ENCODE results near the gene KLRG1. TPM values are rescaled to one million over a fixed set of nuclear protein-coding genes. Genes with fewer than 3 reads are reported as not detected.

The KLRG1 gene
- total RNA-seq, 2 donors from 2014 or later: 2.5 to 5.5 TPM

- peaks cover 58% of the 10 kb centered on the region for H3K4me1 Mint-ChIP-seq (ENCODE audit: low read depth)
- no peak for ATAC-seq (replicated peaks in 1 of 2)
- no peak for DNase-seq
- peak overlapping the region; percentile 34 to 61 for H3K4me3 Mint-ChIP-seq
- H3K36me3 Mint-ChIP-seq (ENCODE audit: insufficient read depth in 2 of 2): peaks cover 0 to 2% of the 10 kb centered on the region in 2 donors
- peaks cover 18% of the 10 kb centered on the region for H3K27me3 Mint-ChIP-seq (ENCODE audit: low read depth)
- peak overlapping the region; percentile 85 for H3K27ac Mint-ChIP-seq
- no peaks in the 10 kb centered on the region for H3K9me3 Mint-ChIP-seq
These were observed 4.5 kb downstream of the KLRG1 start for GRCh38 chr12:8993827-8994226.

- Mint-ChIP-seq H3K27ac (peak overlapping the region; percentile 85), H3K9me3 (no peaks in the 10 kb centered on the region), H3K4me1 (ENCODE audit: low read depth) (peaks cover 58% of the 10 kb centered on the region), H3K4me3 (peak overlapping the region in 1 of 2 donors; percentile 61), H3K27me3 (ENCODE audit: low read depth) (peaks cover 28% of the 10 kb centered on the region), H3K36me3 (ENCODE audit: insufficient read depth in 2 of 2) (peaks cover 0 to 2% of the 10 kb centered on the region in 2 donors)
- DNase-seq: no peak
- ATAC-seq (replicated peaks in 1 of 2): no peak
These were observed 5.9 kb downstream of the KLRG1 start for GRCh38 chr12:8995021-8995775.

GRCh38 chr12:8996682-8997405 lies 7.5 kb downstream of the KLRG1 start:
- Mint-ChIP-seq H3K4me1 (ENCODE audit: low read depth) (peaks cover 56% of the 10 kb centered on the region), H3K27me3 (ENCODE audit: low read depth) (peaks cover 28% of the 10 kb centered on the region), H3K4me3 (peak overlapping the region; percentile 22 to 47), H3K9me3 (no peaks in the 10 kb centered on the region), H3K36me3 (ENCODE audit: insufficient read depth in 2 of 2) (peaks cover 0 to 5% of the 10 kb centered on the region in 2 donors), H3K27ac (peak overlapping the region; percentile 11)
- ATAC-seq (replicated peaks in 1 of 2): peak; percentile 97 to 98
- DNase-seq: peak; percentile 47 to 51

- H3K4me1 Mint-ChIP-seq (ENCODE audit: low read depth): peaks cover 33% of the 10 kb centered on the region
These were observed 11.9 kb downstream of the KLRG1 start for GRCh38 chr12:9001233-9001632.

GRCh38 chr12:9002335-9002734 lies 13.0 kb downstream of the KLRG1 start:
- ATAC-seq (replicated peaks in 1 of 2): no peak
- H3K27ac Mint-ChIP-seq: peak overlapping the region; percentile 70
- H3K4me1 Mint-ChIP-seq (ENCODE audit: low read depth): peaks cover 28% of the 10 kb centered on the region
- H3K27me3 Mint-ChIP-seq (ENCODE audit: low read depth): peaks cover 17% of the 10 kb centered on the region
- no peak for DNase-seq
- peak overlapping the region in 1 of 2 donors; percentile 64 for H3K4me3 Mint-ChIP-seq
- H3K36me3 Mint-ChIP-seq (ENCODE audit: insufficient read depth in 2 of 2): peaks cover 0 to 7% of the 10 kb centered on the region in 2 donors
- H3K9me3 Mint-ChIP-seq: no peaks in the 10 kb centered on the region

More at GRCh38 chr12:9001233-9001632, 11.9 kb downstream of the KLRG1 start:
- peaks cover 14% of the 10 kb centered on the region for H3K27me3 Mint-ChIP-seq (ENCODE audit: low read depth)
- no peak for ATAC-seq (replicated peaks in 1 of 2)
- peak overlapping the region in 1 of 2 donors; percentile 21 for H3K4me3 Mint-ChIP-seq
- no peaks in the 10 kb centered on the region for H3K9me3 Mint-ChIP-seq
- H3K36me3 Mint-ChIP-seq (ENCODE audit: insufficient read depth in 2 of 2): peaks cover 0 to 4% of the 10 kb centered on the region in 2 donors
- no peak for DNase-seq
- H3K27ac Mint-ChIP-seq: no peak overlapping the region

GRCh38 chr12:9022592-9022991 lies 33.2 kb downstream of the KLRG1 start:
- Mint-ChIP-seq H3K27me3 (ENCODE audit: low read depth) (no peaks in the 10 kb centered on the region), H3K9me3 (peaks cover 3 to 7% of the 10 kb centered on the region in 2 donors), H3K4me3 (no peak overlapping the region), H3K4me1 (ENCODE audit: low read depth) (peaks cover 5% of the 10 kb centered on the region), H3K27ac (no peak overlapping the region), H3K36me3 (ENCODE audit: insufficient read depth in 2 of 2) (peaks cover 2 to 13% of the 10 kb centered on the region in 2 donors)
- ATAC-seq (replicated peaks in 1 of 2): no peak
- no peak for DNase-seq

- H3K9me3 Mint-ChIP-seq: peaks cover 0 to 2% of the 10 kb centered on the region in 2 donors
These were observed 35.2 kb downstream of the KLRG1 start for GRCh38 chr12:9024512-9024911.

GRCh38 chr12:9027161-9028059 lies 38.1 kb downstream of the KLRG1 start:
- no peaks in the 10 kb centered on the region for H3K27me3 Mint-ChIP-seq (ENCODE audit: low read depth)
- ATAC-seq (replicated peaks in 1 of 2) (no peak), DNase-seq (peak; percentile 71 to 74)
- peaks cover 15% of the 10 kb centered on the region for H3K4me1 Mint-ChIP-seq (ENCODE audit: low read depth)
- peak overlapping the region; percentile 96 for H3K27ac Mint-ChIP-seq
- H3K9me3 Mint-ChIP-seq: no peaks in the 10 kb centered on the region
- H3K36me3 Mint-ChIP-seq (ENCODE audit: insufficient read depth in 2 of 2): peaks cover 1 to 4% of the 10 kb centered on the region in 2 donors
- peak overlapping the region; percentile 29 to 60 for H3K4me3 Mint-ChIP-seq

More at GRCh38 chr12:9024512-9024911, 35.2 kb downstream of the KLRG1 start:
- H3K4me1 Mint-ChIP-seq (ENCODE audit: low read depth): peaks cover 5% of the 10 kb centered on the region
- no peak overlapping the region for H3K27ac Mint-ChIP-seq
- ATAC-seq (replicated peaks in 1 of 2) (peak; percentile 1 to 9), DNase-seq (no peak)
- H3K4me3 Mint-ChIP-seq: no peak overlapping the region
- H3K27me3 Mint-ChIP-seq (ENCODE audit: low read depth): no peaks in the 10 kb centered on the region
- H3K36me3 Mint-ChIP-seq (ENCODE audit: insufficient read depth in 2 of 2): peaks cover 1 to 6% of the 10 kb centered on the region in 2 donors

GRCh38 chr12:9030776-9031175 lies 41.4 kb downstream of the KLRG1 start:
- Mint-ChIP-seq H3K4me1 (ENCODE audit: low read depth) (peaks cover 24% of the 10 kb centered on the region), H3K4me3 (no peak overlapping the region), H3K36me3 (ENCODE audit: insufficient read depth in 2 of 2) (peaks cover 4% of the 10 kb centered on the region in 2 donors), H3K27me3 (ENCODE audit: low read depth) (no peaks in the 10 kb centered on the region), H3K9me3 (peaks cover 0 to 3% of the 10 kb centered on the region in 2 donors), H3K27ac (no peak overlapping the region)
- DNase-seq (no peak), ATAC-seq (replicated peaks in 1 of 2) (no peak)

- Mint-ChIP-seq H3K4me3 (no peak overlapping the region), H3K36me3 (ENCODE audit: insufficient read depth in 2 of 2) (peaks cover 4% of the 10 kb centered on the region in 2 donors), H3K4me1 (ENCODE audit: low read depth) (peaks cover 24% of the 10 kb centered on the region), H3K27ac (no peak overlapping the region), H3K9me3 (peaks cover 0 to 3% of the 10 kb centered on the region in 2 donors), H3K27me3 (ENCODE audit: low read depth) (no peaks in the 10 kb centered on the region)
- DNase-seq (no peak), ATAC-seq (replicated peaks in 1 of 2) (peak; percentile 26 to 35)
These were observed 43.0 kb downstream of the KLRG1 start for GRCh38 chr12:9032202-9032964.

GRCh38 chr12:9033265-9033887 lies 44.0 kb downstream of the KLRG1 start:
- no peaks in the 10 kb centered on the region for H3K27me3 Mint-ChIP-seq (ENCODE audit: low read depth)

More at GRCh38 chr12:9033265-9033887, 44.0 kb downstream of the KLRG1 start:
- peaks cover 0 to 3% of the 10 kb centered on the region in 2 donors for H3K36me3 Mint-ChIP-seq (ENCODE audit: insufficient read depth in 2 of 2)
- H3K4me3 Mint-ChIP-seq: no peak overlapping the region
- no peak for DNase-seq
- H3K27ac Mint-ChIP-seq: no peak overlapping the region
- peak; percentile 21 to 31 for ATAC-seq (replicated peaks in 1 of 2)
- H3K9me3 Mint-ChIP-seq: peaks cover 0 to 3% of the 10 kb centered on the region in 2 donors
- peaks cover 34% of the 10 kb centered on the region for H3K4me1 Mint-ChIP-seq (ENCODE audit: low read depth)
